Stimulated activated CD8-positive, alpha-beta memory T cell treated with anti-CD3 and anti-CD28 coated beads, Interleukin-4, amount 100 ng/mL, for 4 hours (primary cell): ENCODE measurements around the gene RBBP8NL.
"Not testable (repeated sequence)": the region's sequence is repeated elsewhere in the genome, so short reads cannot be mapped to it uniquely, and the experiment has no call there.

Experiments used
- DNase-seq, 2 donors: peaks; one replicate each; pipeline ENCODE4 v3.0.0-alpha.2; 2020; ENCODE audit warnings: low read depth in 2 of 2, low spot score in 1 of 2

Gene RBBP8NL

DNA sequence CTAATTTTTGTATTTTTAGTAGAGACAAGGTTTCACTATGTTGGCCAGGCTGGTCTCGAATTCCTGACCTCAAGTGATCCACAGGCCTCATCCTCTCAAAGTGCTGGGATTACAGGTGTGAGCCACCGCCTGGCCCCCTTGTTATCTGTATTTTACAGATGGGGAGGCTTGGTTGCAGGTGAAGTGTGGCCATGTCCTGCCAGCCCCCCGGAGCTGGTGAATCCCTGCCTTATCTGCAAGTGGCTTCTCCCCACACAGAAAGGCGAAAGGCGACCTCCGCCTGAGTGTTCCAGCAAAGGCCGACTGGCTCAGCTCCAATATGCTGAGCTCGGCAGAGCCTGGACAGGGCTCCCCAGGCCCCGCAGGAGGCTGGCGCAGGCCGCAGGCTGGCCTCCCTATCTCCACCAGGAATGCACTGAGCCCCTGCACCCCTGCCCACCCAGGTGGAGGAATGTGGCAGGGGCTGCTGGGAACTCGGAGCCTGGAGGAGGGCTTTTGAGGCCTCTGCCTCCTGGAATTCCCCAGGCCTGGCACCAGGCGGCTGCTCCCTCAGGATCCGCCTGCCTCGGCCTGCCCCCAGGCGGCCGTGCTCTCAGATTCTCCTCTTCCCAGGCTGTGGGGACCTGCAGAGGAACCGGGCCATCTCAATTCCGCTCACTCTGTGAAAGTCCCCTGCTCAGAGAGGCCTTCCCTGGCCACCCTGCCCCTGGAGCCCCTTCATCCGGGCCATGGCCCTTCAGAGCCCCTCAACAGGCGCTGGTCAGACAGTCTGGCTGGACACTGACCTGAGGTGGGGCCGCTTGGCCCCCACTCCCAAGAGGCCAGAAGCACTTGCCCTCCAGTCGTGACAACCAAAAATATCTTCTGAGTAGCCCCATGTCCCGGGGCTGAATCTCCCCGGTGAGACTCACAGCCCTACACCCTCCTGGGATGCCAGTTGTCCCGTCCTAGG lies 51.0 kb downstream of the RBBP8NL start:
- no peak for DNase-seq

DNA sequence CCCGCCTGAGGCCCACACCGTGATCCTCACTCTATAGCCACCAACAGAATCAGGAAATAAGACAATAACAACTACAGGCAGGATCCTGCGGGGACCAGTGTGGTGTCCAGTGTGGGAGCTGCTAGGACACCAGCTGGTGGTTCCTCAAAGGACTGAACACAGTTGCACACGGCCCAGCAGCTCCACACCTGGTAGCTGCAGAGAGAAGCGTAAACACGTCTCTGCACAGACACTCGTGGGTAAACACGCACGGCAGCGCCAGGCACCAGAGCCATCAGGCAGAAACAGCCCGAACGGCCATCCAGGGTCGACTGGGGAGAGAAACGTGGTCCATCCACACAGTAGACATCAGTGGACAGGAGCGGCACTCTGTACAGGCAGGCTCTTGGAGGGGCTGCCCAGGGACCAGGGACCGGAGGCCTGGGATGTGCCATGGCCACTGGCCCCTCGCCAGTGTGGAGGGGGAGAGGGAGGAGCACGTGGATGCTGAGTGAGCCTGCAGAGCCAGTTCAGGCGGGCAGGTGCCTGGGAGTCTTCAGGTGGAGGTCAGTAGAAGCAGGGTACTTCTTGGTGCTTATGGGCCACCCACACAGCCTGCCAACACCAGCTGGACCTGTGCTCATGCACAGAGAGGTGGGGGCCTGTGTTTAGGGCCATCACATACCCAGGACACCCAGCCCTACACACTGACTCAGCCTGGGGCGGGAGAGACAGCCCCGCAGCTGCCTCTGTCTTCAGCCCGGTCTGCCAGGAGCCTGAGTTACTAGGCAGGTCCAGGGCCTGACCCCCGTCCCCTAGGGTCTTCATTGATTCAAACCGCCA lies 52.8 kb downstream of the RBBP8NL start:
- DNase-seq: no peak

- DNase-seq: not testable (repeated sequence)
Observed at GRCh38 chr20:62373631-62374179, 53.6 kb downstream of the RBBP8NL start.

GRCh38 chr20:62372042-62372993 lies 55.0 kb downstream of the RBBP8NL start:
- no peak for DNase-seq

GRCh38 chr20:62371588-62372041 lies 55.7 kb downstream of the RBBP8NL start:
- no peak for DNase-seq

GRCh38 chr20:62370807-62371587 lies 56.3 kb downstream of the RBBP8NL start:
- no peak for DNase-seq

- peak in 1 of 2 donors; percentile 13 for DNase-seq
Observed at GRCh38 chr20:62370115-62370806, 57.1 kb downstream of the RBBP8NL start.

- DNase-seq: no peak
Observed at GRCh38 chr20:62369815-62370114, 57.6 kb downstream of the RBBP8NL start.

DNA sequence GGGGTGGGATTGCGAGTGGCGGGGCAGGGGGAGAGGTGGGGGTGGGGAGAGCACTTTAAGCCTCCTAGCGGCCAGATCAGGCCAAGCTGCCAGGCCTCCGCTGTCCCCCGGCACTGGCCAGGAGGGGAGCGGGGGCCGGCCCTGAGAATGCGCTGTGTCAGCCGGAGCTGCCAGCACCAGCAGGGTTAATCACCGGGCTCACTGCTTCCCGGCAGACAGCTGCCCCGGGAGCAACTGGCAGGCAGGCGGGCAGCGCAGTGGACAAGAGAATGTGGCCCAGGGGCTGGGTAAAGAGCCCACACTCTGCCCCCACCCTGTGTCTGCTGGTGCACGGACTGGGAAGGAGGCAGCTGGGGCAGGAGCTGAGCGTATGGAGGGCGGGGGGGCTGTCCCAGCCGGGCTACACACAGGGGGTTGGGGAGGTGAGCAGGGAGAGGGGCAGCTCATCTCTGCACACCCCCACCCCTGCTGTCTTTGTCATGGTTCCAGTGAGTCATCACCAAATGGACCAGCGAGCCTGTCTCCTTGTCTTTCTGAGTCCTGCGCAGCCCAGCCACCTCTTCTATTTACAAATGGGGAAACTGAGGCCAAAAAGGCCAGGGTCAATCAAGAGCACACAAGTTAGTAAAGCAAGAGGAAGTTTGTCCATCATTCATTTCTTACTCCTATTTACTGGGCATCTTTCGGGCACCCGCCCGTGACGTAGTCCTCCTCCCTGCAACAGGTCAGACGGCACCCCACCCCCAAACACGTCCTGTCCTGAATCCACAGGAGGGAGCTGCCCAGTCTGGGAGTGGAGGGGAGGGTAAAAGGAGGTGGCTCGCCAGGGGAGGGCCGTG lies 58.1 kb downstream of the RBBP8NL start:
- DNase-seq: no peak

DNA sequence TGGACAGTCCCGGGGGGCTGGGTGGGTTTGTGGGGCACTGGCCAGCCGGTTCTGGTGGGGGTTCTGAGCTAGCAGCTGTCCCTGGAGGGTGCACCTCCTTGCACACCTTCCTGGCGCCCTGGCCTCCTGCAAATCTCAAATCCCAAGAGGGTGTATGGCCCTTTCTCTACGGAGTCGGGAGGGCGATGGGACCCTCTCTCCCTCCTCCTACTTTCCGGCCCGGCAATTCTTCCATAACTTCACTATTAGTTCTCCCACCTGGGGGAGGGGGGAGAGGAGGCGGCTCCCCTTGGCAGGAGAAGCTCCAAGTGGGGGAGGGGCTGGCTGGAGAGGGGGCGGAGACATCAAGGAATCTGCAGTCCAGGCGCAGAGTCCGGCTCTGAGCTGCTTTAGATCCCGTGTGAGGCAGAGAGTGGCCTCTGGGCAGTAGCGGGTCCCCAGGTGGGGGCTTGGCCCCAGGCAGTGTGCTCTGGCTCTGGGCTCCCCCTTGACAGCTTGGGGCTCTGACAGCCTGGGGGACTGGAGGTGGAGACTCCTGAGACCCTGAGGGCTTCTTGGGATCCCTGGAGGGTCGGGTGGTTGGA lies 58.9 kb downstream of the RBBP8NL start:
- DNase-seq: no peak

DNA sequence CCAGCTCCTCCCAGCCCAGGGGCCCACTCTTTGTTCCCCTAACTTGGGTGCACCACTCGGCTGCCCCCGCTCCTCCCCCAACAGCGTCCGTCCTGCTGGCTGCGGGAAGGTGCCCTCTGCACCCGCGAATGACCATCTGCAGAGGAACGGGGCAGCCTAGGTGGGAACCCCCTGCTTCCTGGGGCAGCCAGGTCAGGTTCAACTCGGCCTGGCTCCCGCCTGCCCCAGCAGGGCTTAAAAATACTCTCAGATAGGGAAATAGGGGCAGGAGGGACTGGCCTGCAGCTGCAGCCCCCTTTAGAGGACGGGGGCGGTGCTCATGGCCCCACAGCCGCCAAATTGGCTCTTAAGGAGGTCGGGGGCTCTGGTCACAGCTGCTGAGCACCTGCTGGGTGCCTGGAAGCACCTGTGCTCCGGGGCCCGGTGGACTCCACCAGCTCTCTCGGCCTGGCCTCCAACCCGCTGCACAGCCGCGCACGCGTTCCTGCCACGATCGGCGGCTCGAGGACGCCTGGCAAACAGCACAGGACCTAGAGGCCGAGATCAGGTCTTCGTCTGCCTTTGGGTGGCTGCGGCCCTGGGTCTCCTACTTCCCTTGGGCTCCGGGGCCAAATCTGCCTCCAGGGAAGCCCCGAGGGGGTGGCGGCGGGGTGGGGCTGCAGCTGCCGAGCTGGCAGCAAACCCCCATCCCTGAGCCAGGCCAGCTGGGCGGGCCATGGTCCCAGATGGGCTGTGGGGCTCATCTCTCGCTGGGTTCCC lies 59.5 kb downstream of the RBBP8NL start:
- no peak for DNase-seq

- DNase-seq: no peak
Observed at GRCh38 chr20:62367136-62367632, 60.2 kb downstream of the RBBP8NL start, which contains the start of gene LAMA5. Gene LAMA5 (minus strand): TSS chr20:62367312. CDS start chr20:62367245, 67 bp downstream.

- no peak for DNase-seq
Observed at GRCh38 chr20:62366370-62367135, 60.8 kb downstream of the RBBP8NL start.

DNA sequence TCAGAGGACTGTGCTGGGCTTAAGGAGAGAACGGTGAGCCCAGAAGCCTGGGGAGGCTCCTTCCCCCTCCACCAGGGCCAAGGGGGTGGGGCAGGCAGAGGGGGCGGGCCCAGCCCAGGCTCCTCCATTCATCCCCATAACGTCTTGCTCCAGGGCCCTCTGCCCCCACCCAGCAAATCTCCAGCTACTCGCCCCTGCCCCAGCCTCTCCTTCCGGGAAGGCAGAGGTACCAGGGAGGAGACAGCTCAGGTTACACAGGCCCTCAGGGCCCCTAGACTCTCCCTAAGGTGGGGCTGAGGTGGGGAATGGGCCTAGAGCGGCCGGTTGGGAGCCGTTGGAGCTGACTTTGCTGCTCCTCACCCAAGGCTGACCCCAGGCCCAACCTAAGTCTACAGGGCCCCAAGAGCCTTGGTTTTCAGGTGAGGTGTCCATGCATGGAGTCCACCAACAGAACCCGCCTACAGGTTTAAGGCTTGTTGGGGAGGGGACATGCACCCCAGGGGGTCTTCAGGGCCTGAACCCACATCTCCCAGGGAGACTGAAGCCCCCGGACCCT lies 61.4 kb downstream of the RBBP8NL start:
- no peak for DNase-seq

- no peak for DNase-seq
Observed at GRCh38 chr20:62364911-62365736, 62.2 kb downstream of the RBBP8NL start.
